GM10266 (cell line): ENCODE measurements around the gene TMEM184A.

Experiments used
- DNase-seq: peaks from one replicate; pipeline ENCODE4 v3.0.0; 2012; ENCODE audit errors: extremely low spot score
- CTCF ChIP-seq: IDR thresholded peaks from 2 replicates; pipeline ENCODE4 v1.5.1; 2012; ENCODE audit warnings: mild to moderate bottlenecking, low read depth; ENCODE audit not compliant: control insufficient read depth, insufficient read depth; ENCODE audit errors: missing control alignments

Gene TMEM184A

GRCh38 chr7:1569833-1570632 is 14.0 kb upstream of the TMEM184A start, which contains the start of gene PSMG3:
PSMG3 (minus strand) TSS chr7:1570032; CDS start chr7:1569339, 693 bp downstream.
- TF ChIP-seq CTCF, result peak; percentile 18
- DNase-seq, result peak; percentile 97

- no peak for TF ChIP-seq CTCF
- DNase-seq, result no peak
Measured at GRCh38 chr7:1569440-1569832, 13.4 kb upstream of the TMEM184A start.

- TF ChIP-seq CTCF, result no peak
- no peak for DNase-seq
Measured at GRCh38 chr7:1569016-1569415, 13.0 kb upstream of the TMEM184A start.

- TF ChIP-seq CTCF, result no peak
- DNase-seq, result no peak
Measured at GRCh38 chr7:1567896-1568510, 12.0 kb upstream of the TMEM184A start.

GRCh38 chr7:1567049-1567771 is 11.2 kb upstream of the TMEM184A start:
- DNase-seq, result no peak
- TF ChIP-seq CTCF, result no peak

GRCh38 chr7:1566687-1567048 is 10.7 kb upstream of the TMEM184A start:
- no peak for TF ChIP-seq CTCF
- no peak for DNase-seq
